Astrocyte (in vitro differentiated cells and primary cell): ENCODE data around the gene PLCH1.

Experiments
- EZH2 ChIP-seq: IDR thresholded peaks from 2 replicates; pipeline ENCODE4 v1.6.1; 2012; ENCODE audit warnings: mild to moderate bottlenecking, low read length, inconsistent platforms; ENCODE audit not compliant: insufficient read depth
- TF ChIP-seq, protein P1 (sequence below): IDR thresholded peaks from 2 replicates; pipeline ENCODE4 v1.5.1; 2011; ENCODE audit warnings: low read depth, mild to moderate bottlenecking, inconsistent platforms, low read length, moderate library complexity; ENCODE audit not compliant: insufficient read depth

DNA sequence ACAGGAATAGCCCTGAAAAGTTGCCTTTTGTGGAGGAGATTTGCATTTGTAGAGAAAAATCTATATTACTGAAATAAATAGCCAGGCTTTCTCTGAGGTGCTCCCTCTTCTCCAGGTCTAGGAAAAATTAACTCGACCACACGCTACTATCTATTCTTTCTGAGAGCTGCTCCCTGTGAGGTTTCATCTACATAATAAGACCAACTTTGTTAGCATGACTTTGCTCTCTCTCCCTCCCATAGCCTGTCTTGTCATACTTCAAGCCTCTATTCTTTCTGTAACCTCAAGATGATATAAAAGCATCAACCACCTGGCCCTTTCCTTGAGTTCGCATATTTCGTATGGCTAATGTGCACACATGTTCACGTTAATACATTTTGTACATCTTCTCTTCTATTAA is 375.6 kb downstream of the PLCH1 start:
- TF ChIP-seq, protein P1, sequence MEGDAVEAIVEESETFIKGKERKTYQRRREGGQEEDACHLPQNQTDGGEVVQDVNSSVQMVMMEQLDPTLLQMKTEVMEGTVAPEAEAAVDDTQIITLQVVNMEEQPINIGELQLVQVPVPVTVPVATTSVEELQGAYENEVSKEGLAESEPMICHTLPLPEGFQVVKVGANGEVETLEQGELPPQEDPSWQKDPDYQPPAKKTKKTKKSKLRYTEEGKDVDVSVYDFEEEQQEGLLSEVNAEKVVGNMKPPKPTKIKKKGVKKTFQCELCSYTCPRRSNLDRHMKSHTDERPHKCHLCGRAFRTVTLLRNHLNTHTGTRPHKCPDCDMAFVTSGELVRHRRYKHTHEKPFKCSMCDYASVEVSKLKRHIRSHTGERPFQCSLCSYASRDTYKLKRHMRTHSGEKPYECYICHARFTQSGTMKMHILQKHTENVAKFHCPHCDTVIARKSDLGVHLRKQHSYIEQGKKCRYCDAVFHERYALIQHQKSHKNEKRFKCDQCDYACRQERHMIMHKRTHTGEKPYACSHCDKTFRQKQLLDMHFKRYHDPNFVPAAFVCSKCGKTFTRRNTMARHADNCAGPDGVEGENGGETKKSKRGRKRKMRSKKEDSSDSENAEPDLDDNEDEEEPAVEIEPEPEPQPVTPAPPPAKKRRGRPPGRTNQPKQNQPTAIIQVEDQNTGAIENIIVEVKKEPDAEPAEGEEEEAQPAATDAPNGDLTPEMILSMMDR = no peak
- TF ChIP-seq EZH2 = no peak
